Measurements from ENCODE around the gene TRIM58. TPM values are rescaled to one million over a fixed set of nuclear protein-coding genes. Genes with fewer than 3 reads are reported as not detected.

Gene TRIM58, protein sequence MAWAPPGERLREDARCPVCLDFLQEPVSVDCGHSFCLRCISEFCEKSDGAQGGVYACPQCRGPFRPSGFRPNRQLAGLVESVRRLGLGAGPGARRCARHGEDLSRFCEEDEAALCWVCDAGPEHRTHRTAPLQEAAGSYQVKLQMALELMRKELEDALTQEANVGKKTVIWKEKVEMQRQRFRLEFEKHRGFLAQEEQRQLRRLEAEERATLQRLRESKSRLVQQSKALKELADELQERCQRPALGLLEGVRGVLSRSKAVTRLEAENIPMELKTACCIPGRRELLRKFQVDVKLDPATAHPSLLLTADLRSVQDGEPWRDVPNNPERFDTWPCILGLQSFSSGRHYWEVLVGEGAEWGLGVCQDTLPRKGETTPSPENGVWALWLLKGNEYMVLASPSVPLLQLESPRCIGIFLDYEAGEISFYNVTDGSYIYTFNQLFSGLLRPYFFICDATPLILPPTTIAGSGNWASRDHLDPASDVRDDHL
- total RNA-seq = 1 to 10 TPM in 2 of 4 donors, under 1 TPM in 2; 0.33 to 7.0 (median 1.2) TPM

DNA sequence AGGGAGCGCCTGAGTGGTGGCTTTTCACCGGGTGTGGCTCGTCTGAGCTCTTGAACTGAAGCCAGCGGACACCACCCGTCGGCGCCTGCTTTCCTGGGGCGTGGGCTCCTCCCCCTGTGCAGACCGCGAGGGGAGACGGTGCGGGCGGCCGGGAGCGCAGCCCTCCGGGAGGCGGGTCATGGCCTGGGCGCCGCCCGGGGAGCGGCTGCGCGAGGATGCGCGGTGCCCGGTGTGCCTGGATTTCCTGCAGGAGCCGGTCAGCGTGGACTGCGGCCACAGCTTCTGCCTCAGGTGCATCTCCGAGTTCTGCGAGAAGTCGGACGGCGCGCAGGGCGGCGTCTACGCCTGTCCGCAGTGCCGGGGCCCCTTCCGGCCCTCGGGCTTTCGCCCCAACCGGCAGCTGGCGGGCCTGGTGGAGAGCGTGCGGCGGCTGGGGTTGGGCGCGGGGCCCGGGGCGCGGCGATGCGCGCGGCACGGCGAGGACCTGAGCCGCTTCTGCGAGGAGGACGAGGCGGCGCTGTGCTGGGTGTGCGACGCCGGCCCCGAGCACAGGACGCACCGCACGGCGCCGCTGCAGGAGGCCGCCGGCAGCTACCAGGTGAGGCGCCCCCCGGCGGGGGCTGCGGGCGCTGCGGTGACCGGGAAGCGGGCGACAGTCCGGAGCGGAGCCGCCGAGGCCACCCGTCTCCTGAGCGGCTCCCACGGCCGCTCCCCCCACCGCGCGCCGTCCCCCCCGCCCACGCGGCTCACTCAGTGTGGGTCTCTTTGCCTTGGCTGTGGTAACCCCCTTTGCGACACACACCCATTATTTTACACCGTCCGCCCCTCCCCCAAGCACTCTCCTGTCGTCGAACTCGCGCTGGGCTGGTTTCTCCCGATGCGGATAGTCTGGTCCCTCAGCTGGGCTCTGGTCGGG, at the start of gene TRIM58:
Gene TRIM58, plus strand, starts transcription at position 119 of the 916 bp plus-strand sequence. Its CDS starts 60 bp downstream, at position 179.
- TF ChIP-seq CTCF (IDR thresholded peaks at IDR 0.05; ENCODE audit: low read depth) = no peak

- no peak for TF ChIP-seq CTCF (IDR thresholded peaks at IDR 0.05; ENCODE audit: low read depth)
Measured at GRCh38 chr1:247812637-247813036, 44.4 kb upstream of the TRIM58 start.

- no peak for TF ChIP-seq CTCF (IDR thresholded peaks at IDR 0.05; ENCODE audit: low read depth)
Measured at GRCh38 chr1:247822060-247822459, 34.9 kb upstream of the TRIM58 start.

GRCh38 chr1:247824023-247824422, 33.0 kb upstream of the TRIM58 start, which contains the start of gene OR14A16:
OR14A16 (minus strand) TSS chr1:247824119; CDS start chr1:247815729, 8,390 bp downstream.
- no peak for TF ChIP-seq CTCF (IDR thresholded peaks at IDR 0.05; ENCODE audit: low read depth)

GRCh38 chr1:247825362-247825761, 31.6 kb upstream of the TRIM58 start:
- TF ChIP-seq CTCF (IDR thresholded peaks at IDR 0.05; ENCODE audit: low read depth) = no peak

DNA sequence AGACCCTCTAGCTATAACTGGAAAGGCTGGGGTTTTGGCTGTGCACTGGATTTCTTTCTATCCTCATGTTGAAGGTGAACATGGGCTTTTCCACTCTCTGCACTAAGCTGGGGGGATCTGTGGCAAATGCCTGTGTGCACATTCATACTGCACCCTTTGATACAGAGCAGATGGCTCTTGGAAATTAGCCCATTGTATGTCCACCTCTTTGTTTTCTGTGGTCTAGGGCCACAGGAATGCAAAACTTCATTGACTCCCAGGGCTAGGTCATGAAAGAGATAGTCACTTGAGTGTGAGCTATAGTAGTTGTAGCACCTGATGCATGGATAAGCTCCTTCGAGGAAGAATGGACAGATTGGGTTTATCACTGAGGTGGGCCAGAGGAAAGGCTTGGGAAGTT, 27.3 kb upstream of the TRIM58 start:
- TF ChIP-seq CTCF (IDR thresholded peaks at IDR 0.05; ENCODE audit: low read depth) = no peak

DNA sequence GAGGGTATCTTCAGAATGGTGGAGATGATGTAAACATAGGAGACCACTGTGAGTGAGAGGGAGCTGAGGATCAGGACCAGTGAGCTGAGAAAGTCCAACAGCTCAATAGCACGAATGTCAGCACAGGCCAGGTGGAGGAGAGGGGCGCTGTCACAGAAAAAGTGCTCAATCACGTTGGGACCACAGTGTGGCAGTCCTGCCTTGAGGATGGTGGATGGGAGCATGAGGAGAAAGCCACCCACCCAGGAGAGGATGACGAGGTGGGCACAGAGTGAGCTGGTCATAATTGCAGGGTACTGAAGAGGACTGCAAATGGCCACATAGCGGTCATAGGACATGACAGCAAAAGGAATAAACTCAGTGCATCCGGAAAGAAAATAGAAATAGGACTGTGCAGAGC, 23.4 kb upstream of the TRIM58 start:
- TF ChIP-seq CTCF (IDR thresholded peaks at IDR 0.05; ENCODE audit: low read depth) = no peak
